HG03066 (cell line): ENCODE data around the gene OR9Q1.

Experiments used
- ATAC-seq: cut with Tn5 transposase; IDR thresholded peaks from one replicate; pipeline ENCODE4 v1.9.1; 2021; ENCODE audit warnings: low read depth; ENCODE audit not compliant: unreplicated experiment

Gene OR9Q1

DNA sequence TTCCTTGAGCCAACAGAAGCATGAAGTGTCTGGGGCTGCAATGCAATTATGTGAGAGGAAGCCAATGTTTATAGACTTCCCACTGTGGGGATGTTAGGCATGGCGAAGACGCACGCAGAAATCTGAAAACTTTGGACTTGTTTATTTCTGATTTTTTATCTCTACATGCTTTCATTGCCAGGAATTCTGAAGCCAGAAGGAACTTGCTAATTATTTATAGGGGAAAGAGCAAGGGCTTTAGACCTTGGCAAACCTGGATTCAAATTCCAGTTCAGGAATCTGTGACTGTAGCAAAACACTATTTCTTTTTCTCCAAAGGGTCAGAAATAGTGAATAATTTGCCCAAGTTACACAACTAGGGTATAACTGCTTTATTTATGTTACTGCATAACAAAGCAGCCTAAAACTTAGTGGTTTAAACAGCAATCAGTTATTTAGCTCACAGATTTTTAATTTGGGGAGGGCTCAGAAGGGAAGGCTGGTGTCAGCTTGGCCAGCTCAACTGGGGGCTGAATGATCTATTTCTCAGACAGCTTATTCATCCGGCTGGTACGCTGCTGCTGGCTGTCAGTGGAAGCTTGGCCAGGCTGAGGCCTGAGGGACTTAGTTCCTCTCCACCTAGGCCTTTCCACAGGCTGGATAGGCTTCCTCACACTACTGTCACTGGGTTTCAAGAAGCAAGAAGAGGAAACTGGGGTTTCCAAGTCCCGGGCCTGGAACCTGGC lies 5.2 kb downstream of the OR9Q1 start:
- no peak for ATAC-seq

DNA sequence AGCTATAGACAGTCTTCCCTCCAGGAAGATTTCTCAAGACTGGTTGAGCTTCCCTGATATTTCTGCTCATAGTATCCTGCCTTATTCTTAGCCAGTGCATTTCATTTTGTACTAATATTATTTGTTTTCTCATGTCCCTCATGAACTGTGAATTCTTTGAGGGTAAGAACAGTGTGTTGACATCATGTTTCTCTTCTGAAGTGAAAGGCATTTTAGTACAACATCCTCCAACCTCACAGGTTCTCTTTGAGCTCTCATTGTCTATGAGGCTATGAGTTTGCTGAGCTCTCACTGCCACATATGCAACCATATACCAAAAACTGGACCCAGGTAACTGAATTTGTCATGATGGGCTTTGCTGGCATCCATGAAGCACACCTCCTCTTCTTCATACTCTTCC lies 7.0 kb downstream of the OR9Q1 start, which contains the start of gene OR6Q1:
TSS of gene OR6Q1 (plus strand) at position 301 of the 400 bp plus-strand sequence. CDS start at position 301, 0 bp downstream.
- no peak for ATAC-seq

DNA sequence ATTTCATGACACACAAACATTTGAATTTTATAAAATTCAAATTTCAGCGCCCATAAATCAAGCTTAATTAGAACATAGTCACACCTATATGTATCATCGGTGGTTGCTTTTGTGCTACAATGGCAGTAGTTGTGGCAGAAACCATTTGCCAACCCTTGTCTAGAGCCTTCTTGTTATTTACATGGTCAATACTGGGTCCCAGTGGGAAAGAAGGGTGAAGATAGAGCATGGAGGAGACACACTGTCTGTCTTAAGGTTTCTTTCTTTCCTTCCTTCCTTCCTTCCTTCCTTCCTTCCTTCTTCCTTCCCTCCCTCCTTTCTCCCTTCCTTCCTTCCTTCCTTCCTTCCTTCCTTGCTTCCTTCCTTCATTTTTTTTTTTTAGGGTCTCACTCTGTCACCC lies 10.8 kb downstream of the OR9Q1 start:
- no peak for ATAC-seq

DNA sequence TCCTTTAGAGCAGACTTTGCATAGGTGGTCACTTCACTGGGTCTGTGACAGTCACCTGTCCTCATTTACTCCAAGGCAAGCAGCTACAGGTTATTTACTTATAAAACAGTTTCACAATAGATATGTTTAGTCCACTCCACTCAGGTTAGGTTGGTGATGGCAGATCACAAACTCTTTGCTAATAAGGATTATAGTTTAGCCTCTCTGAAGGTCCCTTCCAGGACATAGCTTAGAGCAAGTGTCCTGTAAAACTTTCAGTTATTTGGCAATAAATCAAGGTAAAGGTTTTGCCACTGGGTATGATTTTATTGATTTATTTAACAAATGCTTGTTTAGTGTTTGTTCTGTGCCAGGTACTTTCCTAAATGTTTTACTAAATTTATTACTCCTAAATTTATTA lies 15.9 kb downstream of the OR9Q1 start:
- ATAC-seq: no peak

DNA sequence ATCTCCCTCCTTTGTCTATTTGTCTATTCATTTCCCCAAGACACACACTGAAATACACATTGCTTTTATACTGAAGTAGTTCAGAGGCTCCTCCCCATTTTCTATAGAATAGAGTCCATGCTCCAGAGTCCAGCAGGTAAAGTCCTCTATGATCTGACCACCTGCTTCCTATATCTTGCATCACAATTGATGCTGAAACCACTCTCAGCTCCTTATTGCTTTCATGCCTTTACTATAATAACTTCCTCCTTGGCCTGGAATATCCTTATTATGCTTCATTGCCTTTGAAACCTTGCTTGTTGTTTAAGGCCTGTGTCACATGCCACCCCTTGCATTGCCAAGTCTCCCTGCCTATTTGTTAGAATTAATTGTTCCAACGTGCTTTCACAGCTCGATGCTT lies 19.7 kb downstream of the OR9Q1 start:
- no peak for ATAC-seq

DNA sequence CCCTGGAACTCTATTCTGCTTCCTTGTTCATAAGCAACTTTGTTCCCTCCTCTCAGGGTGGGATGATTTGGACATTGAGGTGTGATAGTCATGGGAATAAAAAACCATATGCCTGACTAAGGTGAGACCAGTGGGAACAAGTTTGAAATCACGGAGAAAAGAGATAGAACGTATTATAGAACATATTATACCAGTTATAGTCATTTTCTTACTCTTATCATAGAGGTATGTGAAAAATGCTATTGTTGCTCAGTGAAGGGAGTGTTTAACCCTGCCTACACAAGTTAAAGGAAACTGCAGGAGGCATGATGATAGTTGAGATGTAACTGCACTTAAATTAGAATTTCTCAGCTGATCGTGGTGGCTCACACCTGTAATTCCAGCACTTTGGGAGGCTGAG lies 22.6 kb downstream of the OR9Q1 start:
- no peak for ATAC-seq

DNA sequence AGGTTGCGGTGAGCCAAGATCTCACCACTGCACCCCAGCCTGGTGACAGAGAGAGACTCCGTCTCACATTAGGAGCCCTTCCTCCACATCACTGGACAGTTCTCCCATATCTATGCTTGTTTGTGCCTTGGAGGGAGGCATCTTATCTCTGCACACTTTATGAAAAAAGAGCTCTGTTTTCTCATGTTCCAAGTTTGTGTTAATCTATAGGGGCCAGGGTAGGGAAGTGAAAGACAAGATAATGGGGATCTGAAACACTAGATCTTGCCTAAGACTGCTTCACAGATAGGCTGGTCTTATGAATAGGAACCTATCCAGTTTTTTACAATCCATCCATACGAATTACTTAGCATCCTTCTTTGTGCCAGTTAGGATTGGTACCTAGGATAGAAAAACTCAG lies 24.1 kb downstream of the OR9Q1 start:
- ATAC-seq: no peak

DNA sequence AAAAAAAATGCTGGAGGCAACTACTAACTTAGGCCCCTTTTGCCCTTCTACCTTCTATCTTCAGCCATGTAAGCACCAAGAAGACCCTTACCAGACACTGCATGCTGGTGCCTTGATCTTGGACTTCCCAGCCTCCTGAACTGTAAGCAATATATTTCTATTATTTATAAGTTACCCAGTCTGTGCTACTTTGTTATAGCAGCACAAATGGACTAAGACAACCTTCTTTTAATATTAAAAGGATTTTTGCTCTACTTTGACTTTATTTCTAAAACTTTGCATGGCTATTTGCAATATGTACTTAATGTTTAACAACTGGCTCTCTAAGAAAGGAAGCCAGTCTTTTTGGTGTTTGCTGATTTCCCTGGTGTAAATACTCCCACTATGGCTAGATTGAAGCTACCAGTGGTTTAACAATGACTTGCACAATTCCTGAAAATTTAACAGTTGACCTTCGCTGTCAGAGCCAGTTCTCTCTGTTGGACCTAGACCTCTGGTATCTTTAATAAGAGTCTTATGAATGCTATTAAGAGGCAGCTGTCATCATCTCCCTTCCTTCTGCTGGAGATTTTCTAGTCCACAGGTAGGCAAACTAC lies 32.2 kb downstream of the OR9Q1 start:
- ATAC-seq: no peak

DNA sequence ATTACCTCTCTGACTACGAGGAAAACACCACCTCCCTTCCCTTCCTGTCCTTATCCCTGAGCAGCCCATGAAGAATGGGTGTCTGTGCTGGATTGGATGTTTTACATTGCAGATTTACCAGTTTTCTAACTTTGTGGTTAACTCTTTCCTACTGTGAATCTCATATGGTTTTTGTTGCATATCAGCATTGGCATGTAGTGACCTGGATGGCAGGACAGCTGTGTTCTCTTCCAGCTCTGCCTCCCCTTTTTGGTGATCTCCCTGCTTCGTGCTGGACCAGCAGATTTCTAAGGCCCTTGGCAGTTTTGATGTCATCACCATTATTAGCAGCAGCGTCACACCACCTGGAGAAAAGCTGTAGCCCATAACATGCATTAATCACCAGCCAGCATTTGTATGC lies 33.8 kb downstream of the OR9Q1 start:
- no peak for ATAC-seq

DNA sequence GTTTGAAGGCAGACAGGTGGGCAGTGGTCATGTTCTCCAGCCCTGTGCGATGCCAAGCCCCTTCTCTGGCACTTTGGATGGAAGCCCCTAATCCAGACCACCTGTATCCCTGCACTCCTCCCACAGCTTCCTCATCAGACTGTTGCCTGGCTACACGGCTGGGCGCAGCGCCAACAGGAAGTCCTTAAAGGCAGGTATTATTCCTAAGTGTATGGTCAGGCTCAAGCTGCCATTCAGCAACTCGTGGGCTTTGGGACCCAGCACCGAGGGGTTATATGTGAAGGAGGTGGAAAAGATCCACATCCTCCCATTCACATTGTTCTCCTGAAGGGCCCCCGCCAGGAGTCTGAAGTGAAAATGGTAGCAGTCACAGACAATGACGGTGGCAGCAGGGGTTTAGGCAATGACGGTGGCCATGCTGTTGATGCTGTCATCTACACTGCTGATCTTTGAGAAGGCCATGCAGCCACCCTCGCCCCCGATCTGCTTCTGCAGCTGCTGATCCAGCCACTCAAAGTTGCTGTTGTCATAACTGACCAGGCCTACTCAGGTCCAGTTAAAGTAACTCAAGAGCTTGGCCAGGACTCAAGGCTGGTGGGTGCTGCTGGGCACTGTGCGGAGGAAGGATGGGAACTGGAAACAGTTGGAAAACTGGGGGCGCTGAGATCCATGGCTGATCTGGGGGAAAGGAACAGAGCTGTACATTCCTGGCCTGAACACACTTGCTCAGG lies 34.8 kb downstream of the OR9Q1 start:
- no peak for ATAC-seq

DNA sequence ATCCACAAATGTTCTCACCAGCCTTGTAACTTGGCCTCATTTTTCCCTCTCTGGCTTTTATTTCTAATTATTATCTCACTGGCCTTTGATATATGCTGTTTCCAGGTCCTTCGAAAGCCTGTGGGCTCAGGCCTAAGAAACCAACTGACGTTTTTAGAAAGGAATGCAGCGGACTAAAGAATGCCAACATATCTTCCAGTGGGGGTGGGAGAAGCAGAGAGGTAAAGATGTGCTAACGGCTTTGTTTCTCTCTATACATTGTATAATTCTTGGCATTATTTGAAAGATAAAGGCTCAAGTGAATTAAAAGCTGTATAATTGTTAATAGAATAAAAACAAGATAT lies 35.3 kb downstream of the OR9Q1 start:
- ATAC-seq: no peak

DNA sequence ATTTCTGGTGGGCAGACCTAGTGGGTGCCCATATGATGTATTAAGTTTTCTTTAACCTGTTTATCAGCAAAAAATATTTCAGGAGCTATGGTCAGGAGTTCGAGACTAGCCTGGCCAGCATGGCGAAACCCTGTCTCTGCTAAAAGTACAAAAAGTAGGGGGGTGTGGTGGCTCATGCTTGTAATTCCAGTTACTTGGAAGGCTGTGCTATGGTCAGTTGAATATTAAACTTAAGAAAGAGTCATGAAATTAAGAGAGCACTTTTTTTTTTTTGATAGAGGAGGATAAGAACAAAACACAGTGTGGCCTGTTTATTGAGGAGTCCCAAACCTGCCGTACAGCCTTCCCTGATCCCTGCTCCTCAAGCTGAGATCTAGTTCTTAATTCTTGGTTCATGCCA lies 36.9 kb downstream of the OR9Q1 start:
- no peak for ATAC-seq

DNA sequence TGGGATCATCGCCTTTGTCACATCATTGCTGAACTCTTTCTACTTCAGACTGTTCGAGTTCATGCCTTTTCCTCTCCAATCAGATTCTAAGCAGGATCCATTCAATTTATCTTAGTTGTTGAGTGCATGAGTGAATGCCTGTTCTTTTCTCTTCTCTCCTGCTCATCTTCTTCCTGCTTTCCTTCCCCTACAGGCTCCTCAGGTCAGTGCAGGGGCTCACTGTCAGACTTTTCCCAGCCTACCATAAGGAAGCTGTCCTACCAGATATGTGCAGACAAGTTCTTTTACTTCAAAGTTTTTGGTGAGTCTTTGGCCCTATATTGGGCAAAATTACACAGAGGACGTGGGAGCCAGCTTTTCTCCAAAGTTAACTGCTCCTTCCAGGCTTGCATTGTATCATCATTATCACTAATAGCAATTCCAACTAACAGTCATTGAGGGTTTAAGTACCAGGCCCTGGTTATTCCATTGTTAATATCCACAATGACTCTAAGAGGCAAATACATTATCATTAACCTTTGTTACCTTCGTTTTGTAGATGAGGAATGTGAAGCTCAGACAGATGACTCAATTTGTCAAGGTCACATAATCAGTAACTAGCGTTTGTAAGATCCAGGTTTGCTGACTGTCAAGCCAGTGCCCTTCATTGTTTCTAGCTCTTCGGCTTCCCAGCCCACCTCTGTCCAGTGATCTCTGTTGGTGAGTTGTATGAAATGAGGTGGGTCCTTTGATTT lies 37.4 kb downstream of the OR9Q1 start:
- no peak for ATAC-seq

DNA sequence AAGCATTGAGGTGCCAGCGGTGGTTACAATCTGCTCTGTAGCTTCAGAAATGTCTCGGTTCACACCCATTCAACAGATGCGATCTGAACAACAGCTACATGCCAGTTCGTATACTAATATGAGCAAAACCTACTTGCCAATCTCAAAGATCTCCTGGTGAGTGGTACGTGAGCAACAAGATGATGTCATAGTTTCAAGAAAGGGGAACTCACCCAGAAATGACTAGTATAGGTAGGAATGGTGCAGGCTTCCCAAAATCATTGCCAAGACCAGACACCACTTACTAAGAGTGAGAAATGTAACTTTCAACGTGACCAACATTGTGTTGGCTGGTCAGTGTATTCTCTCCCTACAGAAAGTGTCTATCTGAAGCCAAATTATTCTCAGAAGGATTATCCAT lies 38.1 kb downstream of the OR9Q1 start:
- ATAC-seq: no peak

DNA sequence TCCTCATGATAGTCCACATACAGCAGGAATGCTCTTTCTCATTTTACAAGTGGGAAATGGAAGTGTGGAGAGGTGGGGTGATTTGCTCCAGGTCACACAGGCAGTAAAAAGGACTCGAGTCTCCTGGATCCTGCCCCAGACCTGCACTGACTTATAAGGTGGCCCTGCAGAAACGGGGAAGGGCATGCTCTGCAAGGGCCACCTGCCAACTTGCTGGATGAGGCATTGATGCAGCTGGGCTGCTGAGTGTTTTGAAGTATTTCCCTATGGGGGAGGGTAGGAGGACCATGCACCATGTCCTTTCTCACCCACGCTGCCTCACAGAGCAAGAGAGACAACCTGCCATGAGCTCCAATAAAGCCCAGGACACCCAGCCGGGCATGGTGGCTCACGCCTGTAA lies 44.0 kb downstream of the OR9Q1 start:
- no peak for ATAC-seq

DNA sequence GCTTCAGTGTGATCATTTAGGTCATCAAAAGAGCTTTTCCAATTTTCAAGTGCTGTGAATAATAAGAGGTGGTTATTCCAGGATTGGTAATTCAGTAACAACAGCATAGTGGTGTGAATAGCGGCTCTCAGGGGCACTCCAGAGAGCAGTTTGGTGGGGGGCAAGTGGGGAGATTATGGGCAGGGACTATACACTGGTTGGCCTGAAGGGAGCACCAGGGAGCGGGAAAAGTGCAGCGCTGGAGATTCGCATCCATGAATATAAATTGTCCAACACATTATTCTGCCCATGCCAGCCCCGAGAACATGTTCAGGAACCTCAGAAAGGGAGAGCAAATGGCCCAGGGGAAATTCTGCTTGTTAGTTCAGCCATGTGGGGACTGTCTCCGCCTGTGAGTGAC lies 45.0 kb downstream of the OR9Q1 start:
- no peak for ATAC-seq

DNA sequence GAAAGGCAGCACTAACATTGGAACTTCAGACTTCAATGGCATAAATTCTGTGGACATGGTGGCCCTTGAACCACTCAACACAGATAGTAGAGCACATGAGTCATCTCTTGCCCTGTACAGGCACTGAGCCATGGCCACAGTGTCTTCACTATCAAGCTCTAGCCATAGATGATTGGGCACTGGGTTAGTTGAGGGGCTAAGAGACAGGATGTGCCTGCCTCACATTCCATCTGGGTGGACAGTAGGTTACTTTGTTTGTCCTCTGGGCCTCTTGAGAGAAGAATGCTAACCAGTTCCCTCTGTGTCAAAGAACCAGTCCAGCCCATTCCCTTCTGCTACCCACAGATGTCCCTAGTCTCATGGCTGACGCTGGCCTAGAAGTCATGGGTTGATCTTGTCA lies 46.9 kb downstream of the OR9Q1 start:
- ATAC-seq: no peak

DNA sequence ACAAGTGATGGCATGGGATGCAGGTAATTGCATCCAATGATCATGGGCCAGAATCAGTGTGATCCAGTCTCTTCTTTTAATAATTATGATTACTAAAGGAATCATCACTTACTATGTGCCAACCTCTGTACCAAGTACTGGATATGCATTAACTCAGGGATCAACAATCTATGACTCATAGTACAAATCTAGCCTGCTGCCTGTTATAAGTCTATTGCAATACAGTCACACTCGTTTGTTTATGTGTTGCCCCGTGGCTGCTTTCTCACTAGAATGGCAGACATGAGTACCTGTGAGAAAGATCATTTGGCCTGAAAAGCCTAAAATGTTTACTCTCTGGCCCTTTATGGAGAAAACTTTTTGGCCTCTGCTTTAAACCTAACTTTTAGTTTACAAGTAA lies 52.1 kb downstream of the OR9Q1 start:
- ATAC-seq: no peak

DNA sequence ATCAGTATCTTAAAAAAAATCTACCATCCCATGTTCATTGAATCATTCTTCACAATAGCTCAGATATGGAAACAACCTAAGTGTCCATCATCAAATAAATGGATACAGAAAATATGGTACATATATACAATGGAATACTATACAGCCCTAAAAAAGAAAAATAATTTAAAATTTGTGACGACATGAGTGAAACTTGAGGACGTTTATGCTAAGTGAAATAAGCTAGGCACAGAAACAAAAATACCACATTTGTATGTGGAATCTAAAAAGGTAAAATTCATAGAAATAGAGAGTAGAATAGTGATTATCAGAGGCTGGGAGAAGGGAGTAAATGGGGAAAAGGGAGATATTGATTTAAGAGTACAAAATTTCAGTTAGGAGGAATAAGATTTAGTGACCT lies 62.8 kb downstream of the OR9Q1 start:
- no peak for ATAC-seq

DNA sequence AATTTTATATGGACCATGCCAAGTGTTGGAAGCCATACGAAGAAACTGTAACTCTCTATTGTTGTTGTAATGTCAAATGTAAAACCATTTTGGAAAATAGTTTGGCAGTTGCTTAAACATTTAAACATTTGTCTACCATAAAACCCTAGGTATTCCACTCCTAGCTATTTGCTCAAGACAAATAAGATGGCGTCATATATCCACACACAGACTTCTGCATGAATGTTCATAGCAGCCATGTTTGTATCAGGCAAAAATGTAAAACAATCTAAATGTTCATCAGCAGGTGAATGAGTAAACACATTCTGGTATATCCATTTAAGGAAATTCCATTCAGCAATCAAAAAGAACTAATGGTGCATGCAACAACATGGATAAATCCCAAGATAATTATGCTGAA lies 73.8 kb downstream of the OR9Q1 start:
- no peak for ATAC-seq

DNA sequence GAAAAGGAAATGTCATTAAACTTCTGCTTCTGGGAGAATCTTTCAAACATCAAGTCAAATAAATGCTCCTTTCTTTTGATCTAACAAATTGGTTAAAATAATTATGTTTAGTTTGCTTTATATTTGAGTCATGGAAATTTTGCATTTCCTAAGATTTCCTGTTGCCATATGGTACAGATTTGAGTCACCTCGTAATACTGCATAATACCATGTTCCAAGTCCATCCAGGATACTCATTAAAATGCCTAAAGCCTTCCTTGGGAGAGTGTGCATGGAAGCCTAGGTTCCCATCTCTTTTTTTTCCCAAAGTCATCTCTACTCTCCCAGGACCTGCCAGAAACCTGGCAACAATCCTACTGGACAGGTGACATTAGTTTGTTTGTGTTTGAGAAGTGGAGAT lies 97.4 kb downstream of the OR9Q1 start:
- no peak for ATAC-seq
